HL-60 (cell line): Measurements from ENCODE around the gene GPR171.
A peak's percentile ranks its signal among the peaks of the same experiment; 100 is the strongest.

Experiments
- DNase-seq, 2 experiments: peaks; one replicate each; pipeline ENCODE4 v3.0.0-alpha.2; 2010 to 2020; ENCODE audit warnings: low read depth in 1 of 2, low spot score in 1 of 2
- H3K27ac ChIP-seq: fragments of 250-450 bp; sonication (Bioruptor Pico); replicated peaks from 2 replicates; pipeline ENCODE4 v1.5.1; 2020; ENCODE audit warnings: mild to moderate bottlenecking, moderate library complexity
- H3K27me3 ChIP-seq: fragments of 250-450 bp; sonication (Bioruptor Pico); 2 replicates; pipeline ENCODE4 v1.5.1; 2021; ENCODE audit warnings: mild to moderate bottlenecking, moderate library complexity; ENCODE audit not compliant: insufficient read depth, poor library complexity, severe bottlenecking
- H3K4me3 ChIP-seq: replicated peaks from 2 replicates; pipeline ENCODE4 v1.5.1; 2011; ENCODE audit warnings: mild to moderate bottlenecking, control low read depth, low read length; ENCODE audit not compliant: insufficient read depth
- CTCF ChIP-seq: IDR thresholded peaks from one replicate; pipeline ENCODE4 v1.5.1; 2011; ENCODE audit warnings: low read length, control low read depth, inconsistent platforms; ENCODE audit not compliant: insufficient read depth
- GABPA ChIP-seq: IDR thresholded peaks from 2 replicates; pipeline ENCODE4 v1.6.1; 2012; ENCODE audit warnings: low read depth
- POLR2AphosphoS5 ChIP-seq: IDR thresholded peaks from 2 replicates; pipeline ENCODE4 v1.6.1; 2012; ENCODE audit warnings: low read depth
- REST ChIP-seq: IDR thresholded peaks from 2 replicates; pipeline ENCODE4 v1.6.1; 2012; ENCODE audit warnings: low read depth; ENCODE audit not compliant: insufficient replicate concordance
- SPI1 ChIP-seq: IDR thresholded peaks from 2 replicates; pipeline ENCODE4 v1.6.1; 2012; ENCODE audit warnings: low read depth, mild to moderate bottlenecking, borderline replicate concordance

GPR171 gene

GRCh38 chr3:151226825-151227224 lies 23.8 kb upstream of the GPR171 start:
- Histone ChIP-seq H3K27ac (no peak overlapping the region), H3K4me3 (no peak overlapping the region), H3K27me3 (no peaks in the 10 kb centered on the region)

GRCh38 chr3:151226088-151226563 lies 23.1 kb upstream of the GPR171 start:
- TF ChIP-seq REST, result no peak
- no peak for TF ChIP-seq SPI1
- no peak for TF ChIP-seq GABPA
- no peak for TF ChIP-seq CTCF
- no peak for TF ChIP-seq POLR2AphosphoS5
- no peaks in the 10 kb centered on the region for H3K27me3 ChIP-seq
- DNase-seq, result peak in 1 of 2 experiments; percentile 87
- no peak overlapping the region for H3K4me3 ChIP-seq
- no peak overlapping the region for H3K27ac ChIP-seq

More at GRCh38 chr3:151226825-151227224, 23.8 kb upstream of the GPR171 start:
- TF ChIP-seq SPI1 (no peak), GABPA (no peak), POLR2AphosphoS5 (no peak), REST (no peak), CTCF (no peak)
- no peak for DNase-seq

GRCh38 chr3:151225040-151225975 lies 22.3 kb upstream of the GPR171 start:
- Histone ChIP-seq H3K27ac (no peak overlapping the region), H3K4me3 (no peak overlapping the region), H3K27me3 (no peaks in the 10 kb centered on the region)
- no peak for DNase-seq
- TF ChIP-seq REST (no peak), SPI1 (no peak), POLR2AphosphoS5 (no peak), GABPA (no peak), CTCF (no peak)
